ENCODE measurements around the gene LIPE.

GRCh38 chr19:42363614-42364346, 63.4 kb downstream of the LIPE start:
- TF ChIP-seq CTCF (IDR thresholded peaks at IDR 0.05; ENCODE audit: low read length) (no peak), EZH2 (IDR thresholded peaks at IDR 0.05; ENCODE audit: borderline replicate concordance, low read length) (no peak)

Data from OCI-LY1 (cell line).